Mesenchymal stem cell (in vitro differentiated cells and primary cell): ENCODE results near the gene SLC8A1.

Source experiments
- DNase-seq: peaks from one replicate; pipeline ENCODE4 v3.0.0-alpha.2; 2013
- H2AFZ ChIP-seq: one replicate; pipeline ENCODE4 v1.6.1; 2013; ENCODE audit warnings: low read depth, mild to moderate bottlenecking, control low read depth, inconsistent platforms, low read length, moderate library complexity
- H2AK5ac ChIP-seq: 2 replicates; pipeline ENCODE4 v1.6.1; 2013; ENCODE audit warnings: low read length, moderate library complexity, mild to moderate bottlenecking, inconsistent platforms; ENCODE audit not compliant: severe bottlenecking
- H2BK120ac ChIP-seq: one replicate; pipeline ENCODE4 v1.6.1; 2013; ENCODE audit warnings: low read depth, mild to moderate bottlenecking, inconsistent platforms, low read length, moderate library complexity
- H2BK12ac ChIP-seq, 2 experiments: one replicate each; pipeline ENCODE4 v1.6.1; 2013; ENCODE audit warnings: inconsistent platforms in 2 of 2, low read length in 2 of 2, mild to moderate bottlenecking in 2 of 2, moderate library complexity in 2 of 2, control low read depth in 1 of 2
- H2BK15ac ChIP-seq: one replicate; pipeline ENCODE4 v1.6.1; 2013; ENCODE audit warnings: mild to moderate bottlenecking, low read depth, inconsistent platforms; ENCODE audit not compliant: poor library complexity, severe bottlenecking
- H2BK5ac ChIP-seq: 2 replicates; pipeline ENCODE4 v1.6.1; 2013; ENCODE audit warnings: low read depth, mild to moderate bottlenecking, low read length, control low read depth, inconsistent platforms; ENCODE audit not compliant: poor library complexity, severe bottlenecking
- H3K14ac ChIP-seq, 2 experiments: one replicate each; pipeline ENCODE4 v1.6.1; 2013; ENCODE audit warnings: inconsistent platforms in 2 of 2, low read length in 2 of 2, control low read depth in 1 of 2, mild to moderate bottlenecking in 1 of 2, moderate library complexity in 1 of 2
- H3K18ac ChIP-seq, 2 experiments: one replicate each; pipeline ENCODE4 v1.6.1; 2013; ENCODE audit warnings: inconsistent platforms in 2 of 2, low read length in 2 of 2, control low read depth in 1 of 2, low read depth in 1 of 2, mild to moderate bottlenecking in 1 of 2
- H3K23ac ChIP-seq, 2 experiments: one replicate each; pipeline ENCODE4 v1.6.1; 2013; ENCODE audit warnings: inconsistent platforms in 2 of 2, low read length in 2 of 2, mild to moderate bottlenecking in 2 of 2, moderate library complexity in 2 of 2, control low read depth in 1 of 2
- H3K27ac ChIP-seq: 2 replicates; pipeline ENCODE4 v1.5.1; 2013; ENCODE audit warnings: mild to moderate bottlenecking, moderate library complexity, low read length, control low read depth, inconsistent platforms; ENCODE audit not compliant: poor library complexity, severe bottlenecking
- H3K27me3 ChIP-seq, 2 experiments: 2 replicates each; pipeline versions ENCODE4 v1.6.1 to v1.7.0; 2013; ENCODE audit warnings: low read length in 2 of 2, mild to moderate bottlenecking in 2 of 2, moderate library complexity in 2 of 2, control low read depth in 1 of 2, inconsistent platforms in 1 of 2; ENCODE audit not compliant: control insufficient read depth in 1 of 2, insufficient read depth in 1 of 2
- H3K36me3 ChIP-seq, 2 experiments: 2 replicates each; pipeline versions ENCODE4 v1.6.1 to v1.7.0; 2013; ENCODE audit warnings: low read length in 2 of 2, control low read depth in 1 of 2, inconsistent platforms in 1 of 2, low read depth in 1 of 2, mild to moderate bottlenecking in 1 of 2; ENCODE audit not compliant: insufficient read depth in 2 of 2, control insufficient read depth in 1 of 2
- H3K4ac ChIP-seq, 2 experiments: one replicate each; pipeline ENCODE4 v1.6.1; 2013; ENCODE audit warnings: inconsistent platforms in 2 of 2, low read length in 2 of 2, mild to moderate bottlenecking in 2 of 2, moderate library complexity in 2 of 2, control low read depth in 1 of 2, low read depth in 1 of 2
- H3K4me1 ChIP-seq: 2 replicates; pipeline ENCODE4 v1.6.1; 2013; ENCODE audit warnings: low read depth, low read length, control low read depth; ENCODE audit not compliant: control insufficient read depth, insufficient read depth
- H3K4me2 ChIP-seq: 2 replicates; pipeline ENCODE4 v1.6.1; 2013; ENCODE audit warnings: low read length, mild to moderate bottlenecking, inconsistent platforms; ENCODE audit not compliant: poor library complexity, severe bottlenecking
- H3K4me3 ChIP-seq, 2 experiments: 2 replicates each; pipeline versions ENCODE4 v1.5.1 to v1.7.0; 2013; ENCODE audit warnings: low read length in 2 of 2, mild to moderate bottlenecking in 2 of 2, control low read depth in 1 of 2, low read depth in 1 of 2; ENCODE audit not compliant: insufficient read depth in 1 of 2
- H3K79me1 ChIP-seq: replicated peaks from 2 replicates; pipeline ENCODE4 v1.6.1; 2013; ENCODE audit warnings: mild to moderate bottlenecking, control low read depth, low read length, inconsistent platforms; ENCODE audit not compliant: poor library complexity, severe bottlenecking
- H3K9ac ChIP-seq: 2 replicates; pipeline ENCODE4 v1.7.0; 2013; ENCODE audit warnings: mild to moderate bottlenecking, low read length, moderate library complexity
- H3K9me3 ChIP-seq: 2 replicates; pipeline ENCODE4 v1.7.0; 2013; ENCODE audit warnings: mild to moderate bottlenecking, low read length; ENCODE audit not compliant: control insufficient read depth
- H4K8ac ChIP-seq: one replicate; pipeline ENCODE4 v1.6.1; 2013; ENCODE audit warnings: inconsistent platforms, mild to moderate bottlenecking, low read length, moderate library complexity
- H4K91ac ChIP-seq: one replicate; pipeline ENCODE4 v1.6.1; 2013; ENCODE audit warnings: mild to moderate bottlenecking, low read length, inconsistent platforms
- WGBS: methylation state at CpG from one replicate; pipeline ENCODE4 v1.1.7; 2013; ENCODE audit warnings: mixed read lengths; 5-methylcytosine and 5-hydroxymethylcytosine counted together

Gene SLC8A1

GRCh38 chr2:40359811-40360210 lies 92.1 kb downstream of the SLC8A1 start:
- Histone ChIP-seq H3K4me3 (no peak overlapping the region), H3K18ac (no peak overlapping the region), H3K23ac (no peak overlapping the region), H3K27me3 (no peaks in the 10 kb centered on the region), H3K27ac (no peak overlapping the region), H2BK12ac (no peak overlapping the region), H3K4me1 (peaks cover 3% of the 10 kb centered on the region), H2BK120ac (no peak overlapping the region), H3K9me3 (no peaks in the 10 kb centered on the region), H3K4ac (no peak overlapping the region), H3K79me1 (peaks cover 9% of the 10 kb centered on the region), H3K9ac (no peak overlapping the region), H2AFZ (no peak overlapping the region), H4K8ac (no peak overlapping the region), H2AK5ac (no peak overlapping the region), H3K36me3 (no peaks in the 10 kb centered on the region), H4K91ac (no peak overlapping the region), H3K4me2 (no peak overlapping the region), H3K14ac (no peak overlapping the region), H2BK15ac (no peak overlapping the region), H2BK5ac (no peak overlapping the region)
- no peak for DNase-seq
- WGBS = 100% methylated on average over 1 of the region's 2 CpGs

GRCh38 chr2:40358783-40359182 lies 93.1 kb downstream of the SLC8A1 start:
- 89% methylated on average over 8 of the region's 8 CpGs for WGBS
- H3K9ac ChIP-seq = no peak overlapping the region
- H3K79me1 ChIP-seq = peaks cover 9% of the 10 kb centered on the region
- peaks cover 3% of the 10 kb centered on the region for H3K4me1 ChIP-seq
- no peaks in the 10 kb centered on the region for H3K9me3 ChIP-seq
- no peak overlapping the region for H3K23ac ChIP-seq
- H3K36me3 ChIP-seq = no peaks in the 10 kb centered on the region
- H3K18ac ChIP-seq = no peak overlapping the region
- no peaks in the 10 kb centered on the region for H3K27me3 ChIP-seq
- no peak overlapping the region for H2BK12ac ChIP-seq
- no peak overlapping the region for H3K27ac ChIP-seq
- H2AK5ac ChIP-seq = no peak overlapping the region
- H4K8ac ChIP-seq = no peak overlapping the region
- H4K91ac ChIP-seq = no peak overlapping the region
- H3K4ac ChIP-seq = no peak overlapping the region
- no peak overlapping the region for H2BK15ac ChIP-seq
- H3K4me3 ChIP-seq = no peak overlapping the region
- H2AFZ ChIP-seq = no peak overlapping the region
- H3K4me2 ChIP-seq = no peak overlapping the region
- H2BK5ac ChIP-seq = no peak overlapping the region
- no peak overlapping the region for H3K14ac ChIP-seq
- no peak for DNase-seq
- no peak overlapping the region for H2BK120ac ChIP-seq

GRCh38 chr2:40357667-40358066 lies 94.2 kb downstream of the SLC8A1 start:
- no peak overlapping the region for H4K8ac ChIP-seq
- H3K4ac ChIP-seq = no peak overlapping the region
- H2BK12ac ChIP-seq = no peak overlapping the region
- no peaks in the 10 kb centered on the region for H3K27me3 ChIP-seq
- H3K18ac ChIP-seq = no peak overlapping the region
- no peak overlapping the region for H4K91ac ChIP-seq
- no peak overlapping the region for H2BK120ac ChIP-seq
- H3K4me3 ChIP-seq = no peak overlapping the region
- no peaks in the 10 kb centered on the region for H3K36me3 ChIP-seq
- H2AFZ ChIP-seq = no peak overlapping the region
- H3K79me1 ChIP-seq = peaks cover 14% of the 10 kb centered on the region
- no peak overlapping the region for H3K4me2 ChIP-seq
- H3K9me3 ChIP-seq = no peaks in the 10 kb centered on the region
- DNase-seq = no peak
- H3K4me1 ChIP-seq = peaks cover 3% of the 10 kb centered on the region
- H3K14ac ChIP-seq = no peak overlapping the region
- 97% methylated on average over 2 of the region's 3 CpGs for WGBS
- no peak overlapping the region for H2BK15ac ChIP-seq
- no peak overlapping the region for H2BK5ac ChIP-seq
- no peak overlapping the region for H2AK5ac ChIP-seq
- no peak overlapping the region for H3K23ac ChIP-seq
- no peak overlapping the region for H3K27ac ChIP-seq
- H3K9ac ChIP-seq = no peak overlapping the region

- DNase-seq = no peak
- H2AFZ ChIP-seq = no peak overlapping the region
- no peak overlapping the region for H4K8ac ChIP-seq
- H3K4ac ChIP-seq = no peak overlapping the region
- H3K36me3 ChIP-seq = no peaks in the 10 kb centered on the region
- no peak overlapping the region for H3K18ac ChIP-seq
- H3K23ac ChIP-seq = no peak overlapping the region
- H3K4me2 ChIP-seq = no peak overlapping the region
- H3K4me1 ChIP-seq = peaks cover 2% of the 10 kb centered on the region
- H3K79me1 ChIP-seq = peaks cover 14% of the 10 kb centered on the region
- H3K27me3 ChIP-seq = no peaks in the 10 kb centered on the region
- H2BK5ac ChIP-seq = no peak overlapping the region
- no peak overlapping the region for H2BK12ac ChIP-seq
- no peak overlapping the region for H2AK5ac ChIP-seq
- no peak overlapping the region for H4K91ac ChIP-seq
- no peak overlapping the region for H2BK15ac ChIP-seq
- H3K4me3 ChIP-seq = no peak overlapping the region
- WGBS = 99% methylated on average over 3 of the region's 3 CpGs
- no peak overlapping the region for H2BK120ac ChIP-seq
- no peaks in the 10 kb centered on the region for H3K9me3 ChIP-seq
- H3K27ac ChIP-seq = no peak overlapping the region
- H3K14ac ChIP-seq = no peak overlapping the region
- H3K9ac ChIP-seq = no peak overlapping the region
Measured at GRCh38 chr2:40355451-40355850, 96.4 kb downstream of the SLC8A1 start.
